ENCODE results near the gene PRKCB.

DNA sequence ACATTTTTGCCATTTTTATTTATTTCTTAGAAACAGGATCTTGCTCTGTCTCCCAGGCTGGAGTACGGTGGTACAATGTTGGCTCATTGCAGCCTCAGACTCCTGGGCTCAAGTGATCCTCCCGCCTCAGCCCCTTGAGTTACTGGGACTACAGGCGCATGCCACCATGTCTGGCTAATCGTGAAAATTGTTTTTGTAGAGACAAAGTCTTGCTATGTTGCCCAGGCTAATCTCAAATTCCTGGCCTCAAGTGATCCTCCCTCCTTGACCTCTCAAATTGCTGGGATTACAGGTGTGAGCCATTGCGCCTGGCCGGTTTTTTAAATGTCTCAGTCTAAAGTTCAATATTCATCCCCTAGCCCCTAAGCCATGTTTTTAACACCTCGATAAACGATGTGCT, 237.5 kb downstream of the PRKCB start:
- TF ChIP-seq POLR2A (IDR thresholded peaks at IDR 0.05): no peak
- TF ChIP-seq, protein P1, sequence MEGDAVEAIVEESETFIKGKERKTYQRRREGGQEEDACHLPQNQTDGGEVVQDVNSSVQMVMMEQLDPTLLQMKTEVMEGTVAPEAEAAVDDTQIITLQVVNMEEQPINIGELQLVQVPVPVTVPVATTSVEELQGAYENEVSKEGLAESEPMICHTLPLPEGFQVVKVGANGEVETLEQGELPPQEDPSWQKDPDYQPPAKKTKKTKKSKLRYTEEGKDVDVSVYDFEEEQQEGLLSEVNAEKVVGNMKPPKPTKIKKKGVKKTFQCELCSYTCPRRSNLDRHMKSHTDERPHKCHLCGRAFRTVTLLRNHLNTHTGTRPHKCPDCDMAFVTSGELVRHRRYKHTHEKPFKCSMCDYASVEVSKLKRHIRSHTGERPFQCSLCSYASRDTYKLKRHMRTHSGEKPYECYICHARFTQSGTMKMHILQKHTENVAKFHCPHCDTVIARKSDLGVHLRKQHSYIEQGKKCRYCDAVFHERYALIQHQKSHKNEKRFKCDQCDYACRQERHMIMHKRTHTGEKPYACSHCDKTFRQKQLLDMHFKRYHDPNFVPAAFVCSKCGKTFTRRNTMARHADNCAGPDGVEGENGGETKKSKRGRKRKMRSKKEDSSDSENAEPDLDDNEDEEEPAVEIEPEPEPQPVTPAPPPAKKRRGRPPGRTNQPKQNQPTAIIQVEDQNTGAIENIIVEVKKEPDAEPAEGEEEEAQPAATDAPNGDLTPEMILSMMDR (IDR thresholded peaks at IDR 0.05): no peak

Data from thyroid gland (tissue), 4 donors.